CD4-positive, alpha-beta memory T cell (primary cell): ENCODE data around the gene SLC2A9. TPM values are rescaled to one million over a fixed set of nuclear protein-coding genes. Genes with fewer than 3 reads are reported as not detected.
A peak's percentile ranks its signal among the peaks of the same experiment; 100 is the strongest.

Source experiments
- CTCF ChIA-PET: fragments of 350-600 bp; sonication (Branson Sonifier 250); formaldehyde crosslinking; loops from one replicate; lab custom pipeline; 2021; ENCODE audit warnings: inconsistent platforms; ENCODE audit not compliant: partially characterized antibody; lab: Charles Lee
- POLR2A ChIA-PET: fragments of 350-600 bp; sonication (Branson Sonifier 250); formaldehyde crosslinking; loops from one replicate; lab custom pipeline; 2021; ENCODE audit not compliant: partially characterized antibody; lab: Charles Lee
- DNase-seq, 5 donors: peaks; one replicate each; pipeline versions ENCODE4 v3.0.0 to v3.0.0-alpha.2; 2020 to 2022; ENCODE audit warnings: mixed read lengths in 1 of 5
- H3K27ac ChIP-seq: one replicate; pipeline ENCODE4 v1.7.0; 2013; ENCODE audit warnings: low read depth, low read length
- H3K27me3 ChIP-seq: 2 replicates; pipeline ENCODE4 v1.7.0; 2013; ENCODE audit warnings: mild to moderate bottlenecking, low read length, moderate library complexity; ENCODE audit not compliant: insufficient read depth
- H3K36me3 ChIP-seq: 2 replicates; pipeline ENCODE4 v1.7.0; 2013; ENCODE audit warnings: mild to moderate bottlenecking, low read length, moderate library complexity; ENCODE audit not compliant: insufficient read depth
- H3K4me1 ChIP-seq: 2 replicates; pipeline ENCODE4 v1.7.0; 2013; ENCODE audit warnings: mild to moderate bottlenecking, low read length, moderate library complexity; ENCODE audit not compliant: insufficient read depth
- H3K4me3 ChIP-seq, 2 donors: one replicate each; pipeline ENCODE4 v1.7.0; 2013; ENCODE audit warnings: low read length in 2 of 2, mild to moderate bottlenecking in 1 of 2
- H3K9me3 ChIP-seq, 2 donors: one replicate each; pipeline ENCODE4 v1.7.0; 2013; ENCODE audit warnings: low read length in 2 of 2, control low read depth in 1 of 2; ENCODE audit not compliant: control insufficient read depth in 1 of 2
- H3K27ac Mint-ChIP-seq, 7 donors: one replicate each; pipeline ENCODE4 v1.8.0; 2020 to 2021; ENCODE audit warnings: mixed read lengths in 7 of 7, mild to moderate bottlenecking in 6 of 7, inconsistent platforms in 3 of 7, moderate library complexity in 3 of 7
- H3K27me3 Mint-ChIP-seq, 2 donors: one replicate each; pipeline ENCODE4 v1.8.0; 2020 to 2021; ENCODE audit warnings: mixed read lengths in 2 of 2
- H3K36me3 Mint-ChIP-seq, 2 donors: one replicate each; pipeline ENCODE4 v1.8.0; 2020 to 2021; ENCODE audit warnings: mixed read lengths in 2 of 2, inconsistent platforms in 1 of 2, mild to moderate bottlenecking in 1 of 2
- H3K4me1 Mint-ChIP-seq, 4 donors: one replicate each; pipeline ENCODE4 v1.8.0; 2020 to 2021; ENCODE audit warnings: mixed read lengths in 4 of 4, mild to moderate bottlenecking in 1 of 4
- H3K4me3 Mint-ChIP-seq, 8 donors: one replicate each; pipeline ENCODE4 v1.8.0; 2020 to 2021; ENCODE audit warnings: mixed read lengths in 8 of 8, mild to moderate bottlenecking in 7 of 8, moderate library complexity in 6 of 8, inconsistent platforms in 3 of 8
- H3K9me3 Mint-ChIP-seq, 8 donors: one replicate each; pipeline ENCODE4 v1.8.0; 2020 to 2021; ENCODE audit warnings: mixed read lengths in 8 of 8, mild to moderate bottlenecking in 5 of 8, inconsistent platforms in 3 of 8, moderate library complexity in 1 of 8
- intact Hi-C: fragments of 100-400 bp; cut with micrococcal nuclease; formaldehyde crosslinking; loops from one replicate; pipeline ENCODE4 v1.15.1; 2023
- polyA plus RNA-seq, 2 donors: library from polyadenylated mRNA; unstranded; fragments of 300-500 nt; fragmentation: Illumina TruSeq; gene quantifications; one replicate each; pipeline ENCODE4 v1.2.3, GENCODE V29; 2021
- total RNA-seq, 2 experiments: library from RNA; stranded (reverse); gene quantifications; one replicate each; pipeline ENCODE4 v1.2.3, GENCODE V29; 2021

Gene SLC2A9
- total and polyA plus RNA-seq, 4 experiments from 2014 or later, result 0.43 to 2.4 (median 1.7) TPM

- Mint-ChIP-seq H3K9me3 (no peaks in the 10 kb centered on the region), H3K4me3 (no peak overlapping the region), H3K27ac (peak overlapping the region in 1 of 7 donors; percentile 15), H3K36me3 (peaks cover 27 to 49% of the 10 kb centered on the region in 2 donors), H3K27me3 (no peaks in the 10 kb centered on the region), H3K4me1 (peaks cover 0 to 2% (median 0%) of the 10 kb centered on the region in 4 donors)
- POLR2A ChIA-PET, result no interaction called here
- intact Hi-C loops, result no loop called here
- Histone ChIP-seq H3K4me3 (no peak overlapping the region), H3K36me3 (peaks cover under 1% of the 10 kb centered on the region), H3K27ac (no peak overlapping the region), H3K4me1 (no peaks in the 10 kb centered on the region), H3K9me3 (no peaks in the 10 kb centered on the region), H3K27me3 (no peaks in the 10 kb centered on the region)
- CTCF ChIA-PET, result interaction anchor here (0.7 kb wide), 1 partner anchor 500 kb away, joined by 3 read pairs; no protein-coding TSS in a partner anchor
- DNase-seq, result no peak
Measured at GRCh38 chr4:10058371-10058770, 37.1 kb upstream of the SLC2A9 start.

DNA sequence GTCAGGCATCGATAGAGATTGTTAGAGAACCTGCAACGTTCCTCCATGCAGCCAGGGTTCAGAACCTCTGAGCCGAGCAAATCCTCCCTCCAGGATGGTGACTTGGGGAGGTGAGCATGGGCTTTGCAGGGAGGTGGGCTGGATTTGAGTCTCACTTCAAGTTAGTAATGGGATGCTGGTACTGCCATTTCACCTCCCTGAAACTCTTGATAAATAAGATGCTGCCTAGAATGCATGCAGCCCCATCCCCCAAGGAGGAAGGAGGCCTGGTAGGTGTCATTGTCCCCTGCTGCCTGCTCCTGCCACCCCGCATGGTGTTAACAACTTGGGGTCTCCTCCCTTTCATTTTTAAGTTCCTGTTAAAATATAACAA, 35.7 kb upstream of the SLC2A9 start:
- no peaks in the 10 kb centered on the region for H3K27me3 Mint-ChIP-seq
- H3K4me1 ChIP-seq, result no peaks in the 10 kb centered on the region
- no peaks in the 10 kb centered on the region for H3K36me3 ChIP-seq
- no peak overlapping the region for H3K27ac Mint-ChIP-seq
- intact Hi-C loops, result no loop called here
- H3K27ac ChIP-seq, result no peak overlapping the region
- CTCF ChIA-PET, result no interaction called here
- H3K9me3 Mint-ChIP-seq, result no peaks in the 10 kb centered on the region
- peaks cover 20 to 46% of the 10 kb centered on the region in 2 donors for H3K36me3 Mint-ChIP-seq
- no peak for DNase-seq
- peaks cover 0 to 2% (median under 1%) of the 10 kb centered on the region in 4 donors for H3K4me1 Mint-ChIP-seq
- no peaks in the 10 kb centered on the region for H3K9me3 ChIP-seq
- no peak overlapping the region for H3K4me3 ChIP-seq
- no peaks in the 10 kb centered on the region for H3K27me3 ChIP-seq
- POLR2A ChIA-PET, result no interaction called here
- no peak overlapping the region for H3K4me3 Mint-ChIP-seq

GRCh38 chr4:10056334-10057022, 35.2 kb upstream of the SLC2A9 start:
- no peaks in the 10 kb centered on the region for H3K27me3 Mint-ChIP-seq
- H3K27ac Mint-ChIP-seq, result no peak overlapping the region
- H3K9me3 Mint-ChIP-seq, result no peaks in the 10 kb centered on the region
- no peaks in the 10 kb centered on the region for H3K9me3 ChIP-seq
- H3K36me3 ChIP-seq, result no peaks in the 10 kb centered on the region
- H3K27me3 ChIP-seq, result no peaks in the 10 kb centered on the region
- no peak overlapping the region for H3K4me3 Mint-ChIP-seq
- intact Hi-C loops, result no loop called here
- H3K27ac ChIP-seq, result no peak overlapping the region
- H3K4me3 ChIP-seq, result no peak overlapping the region
- peaks cover 18 to 46% of the 10 kb centered on the region in 2 donors for H3K36me3 Mint-ChIP-seq
- DNase-seq, result no peak
- H3K4me1 Mint-ChIP-seq, result peaks cover 0 to 2% (median under 1%) of the 10 kb centered on the region in 4 donors
- ChIA-PET CTCF (no interaction called here), POLR2A (no interaction called here)
- H3K4me1 ChIP-seq, result no peaks in the 10 kb centered on the region

DNA sequence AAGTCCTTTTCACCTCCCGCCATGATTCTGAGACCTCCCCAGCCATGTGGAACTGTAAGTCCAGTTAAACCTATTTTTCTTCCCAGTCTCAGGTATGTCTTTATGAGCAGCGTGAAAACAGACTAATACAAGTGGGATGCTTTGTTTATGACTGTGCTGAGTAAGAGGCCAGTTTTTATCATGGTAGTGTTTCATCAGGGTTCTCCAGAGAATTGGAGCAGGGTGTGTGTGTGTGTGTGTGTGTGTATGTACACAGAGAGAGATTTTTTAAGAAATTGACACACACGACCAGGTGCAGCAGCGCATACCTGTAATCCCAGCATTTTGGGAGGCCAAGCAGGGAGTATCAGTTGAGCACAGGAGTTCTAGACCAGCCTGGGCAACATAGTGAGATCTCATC, 34.6 kb upstream of the SLC2A9 start:
- DNase-seq, result no peak
- ChIA-PET POLR2A (no interaction called here), CTCF (no interaction called here)
- Histone ChIP-seq H3K4me1 (no peaks in the 10 kb centered on the region), H3K27ac (no peak overlapping the region), H3K9me3 (no peaks in the 10 kb centered on the region), H3K27me3 (no peaks in the 10 kb centered on the region), H3K36me3 (no peaks in the 10 kb centered on the region), H3K4me3 (no peak overlapping the region)
- intact Hi-C loops, result no loop called here
- Mint-ChIP-seq H3K27me3 (no peaks in the 10 kb centered on the region), H3K9me3 (no peaks in the 10 kb centered on the region), H3K36me3 (peaks cover 14 to 41% of the 10 kb centered on the region in 2 donors), H3K4me3 (no peak overlapping the region), H3K27ac (peak overlapping the region in 1 of 7 donors; percentile 23), H3K4me1 (peaks cover 0 to 2% (median under 1%) of the 10 kb centered on the region in 4 donors)

DNA sequence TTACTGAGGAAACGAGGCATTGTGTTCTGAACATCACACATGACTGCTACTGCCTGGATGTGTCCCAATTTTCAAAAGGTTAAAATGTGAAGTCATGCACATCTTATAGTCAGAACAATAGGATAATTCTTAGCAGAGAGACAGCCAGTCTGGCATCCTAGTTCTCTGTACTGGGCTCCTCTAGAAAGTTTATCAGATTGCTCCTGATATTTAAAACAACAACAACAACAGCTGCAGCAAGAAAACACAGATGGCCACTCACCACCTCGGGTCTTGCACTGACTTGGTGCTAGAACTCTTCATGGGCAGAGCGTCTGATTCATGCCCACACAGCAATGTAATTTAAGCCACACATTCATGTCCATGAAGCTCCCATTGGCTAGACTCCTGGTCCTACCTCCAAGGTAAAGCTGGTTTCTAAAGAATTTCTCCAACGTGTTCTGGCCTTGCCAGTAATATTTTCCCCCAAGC, 33.3 kb upstream of the SLC2A9 start:
- POLR2A ChIA-PET, result no interaction called here
- H3K4me3 Mint-ChIP-seq, result no peak overlapping the region
- no peaks in the 10 kb centered on the region for H3K36me3 ChIP-seq
- peaks cover 13 to 41% of the 10 kb centered on the region in 2 donors for H3K36me3 Mint-ChIP-seq
- H3K27ac ChIP-seq, result no peak overlapping the region
- CTCF ChIA-PET, result interaction anchor here (1.2 kb wide), 1 partner anchor 106 kb away, joined by 3 read pairs; no protein-coding TSS in a partner anchor
- H3K27me3 ChIP-seq, result no peaks in the 10 kb centered on the region
- DNase-seq, result no peak
- H3K4me3 ChIP-seq, result no peak overlapping the region
- no peaks in the 10 kb centered on the region for H3K27me3 Mint-ChIP-seq
- intact Hi-C loops, result no loop called here
- no peaks in the 10 kb centered on the region for H3K4me1 ChIP-seq
- no peaks in the 10 kb centered on the region for H3K9me3 ChIP-seq
- no peaks in the 10 kb centered on the region for H3K9me3 Mint-ChIP-seq
- peak overlapping the region in 2 of 7 donors; percentile 43 to 72 for H3K27ac Mint-ChIP-seq
- peaks cover 0 to 2% (median under 1%) of the 10 kb centered on the region in 4 donors for H3K4me1 Mint-ChIP-seq

DNA sequence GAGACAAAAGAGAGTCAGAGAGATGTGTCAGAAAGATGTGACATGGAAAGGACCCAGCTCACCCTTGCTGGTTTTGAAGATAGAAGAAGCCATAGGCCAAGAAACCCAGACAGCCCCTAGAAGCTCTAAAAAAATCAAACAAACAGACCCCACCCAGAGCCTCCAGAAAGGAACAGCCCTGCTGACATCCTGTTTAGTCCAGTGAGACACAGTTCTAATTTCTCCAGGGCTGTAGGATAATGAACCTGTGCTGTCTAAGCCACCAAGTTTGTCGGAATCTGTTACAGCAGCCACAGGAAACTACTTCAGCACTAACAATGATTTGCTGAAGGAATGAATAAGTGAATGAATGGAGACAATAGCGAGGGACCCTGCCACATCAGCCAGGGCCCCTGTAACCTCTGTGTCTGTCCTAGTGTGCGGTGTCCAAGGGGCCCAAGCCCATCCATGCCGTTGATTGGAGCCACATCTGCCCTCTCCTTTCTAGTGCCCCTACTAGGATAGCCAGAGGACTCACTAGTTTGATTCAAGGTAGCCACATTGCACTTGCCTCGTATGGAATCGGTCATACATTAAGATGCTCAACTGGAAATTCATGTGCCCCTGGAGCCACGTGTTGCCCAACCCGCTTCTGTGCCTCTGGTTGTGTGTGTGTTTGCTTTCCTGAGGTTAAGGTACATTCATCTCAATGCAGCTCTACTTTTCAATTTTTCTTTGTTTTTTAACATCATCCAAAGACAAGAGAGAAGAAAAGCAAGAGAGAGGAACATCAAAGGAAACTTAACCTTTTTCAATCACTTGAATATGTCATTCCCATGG, 32.5 kb upstream of the SLC2A9 start:
- CTCF ChIA-PET, result interaction anchor here (0.9 to 1.2 kb wide), 3 partner anchors 19 to 407 kb away, joined by 3 to 4 read pairs (median 3); no protein-coding TSS in a partner anchor
- no peaks in the 10 kb centered on the region for H3K27me3 ChIP-seq
- H3K36me3 ChIP-seq, result no peaks in the 10 kb centered on the region
- H3K4me3 ChIP-seq, result no peak overlapping the region
- no peak for DNase-seq
- intact Hi-C loops, result no loop called here
- Mint-ChIP-seq H3K9me3 (no peaks in the 10 kb centered on the region), H3K27me3 (no peaks in the 10 kb centered on the region), H3K36me3 (peaks cover 10 to 39% of the 10 kb centered on the region in 2 donors), H3K4me3 (peak overlapping the region in 1 of 8 donors; percentile 33), H3K27ac (peak overlapping the region in 3 of 7 donors; percentile 15 to 37 (median 36)), H3K4me1 (peaks cover 0 to 5% (median under 1%) of the 10 kb centered on the region in 4 donors)
- H3K4me1 ChIP-seq, result no peaks in the 10 kb centered on the region
- H3K9me3 ChIP-seq, result no peaks in the 10 kb centered on the region
- POLR2A ChIA-PET, result no interaction called here
- no peak overlapping the region for H3K27ac ChIP-seq

- Histone ChIP-seq H3K36me3 (no peaks in the 10 kb centered on the region), H3K27ac (no peak overlapping the region), H3K4me3 (no peak overlapping the region), H3K4me1 (no peaks in the 10 kb centered on the region), H3K9me3 (no peaks in the 10 kb centered on the region), H3K27me3 (no peaks in the 10 kb centered on the region)
- ChIA-PET CTCF (no interaction called here), POLR2A (no interaction called here)
- peaks cover 4 to 27% of the 10 kb centered on the region in 2 donors for H3K36me3 Mint-ChIP-seq
- peaks cover 0 to 5% (median under 1%) of the 10 kb centered on the region in 4 donors for H3K4me1 Mint-ChIP-seq
- H3K4me3 Mint-ChIP-seq, result no peak overlapping the region
- no peak for DNase-seq
- H3K27ac Mint-ChIP-seq, result peak overlapping the region in 1 of 7 donors; percentile 38
- no peaks in the 10 kb centered on the region for H3K27me3 Mint-ChIP-seq
- H3K9me3 Mint-ChIP-seq, result no peaks in the 10 kb centered on the region
- intact Hi-C loops, result no loop called here
Measured at GRCh38 chr4:10051517-10052135, 30.3 kb upstream of the SLC2A9 start.
